ENCODE data around the gene SHMT1.
"Not testable (repeated sequence)": the region's sequence is repeated elsewhere in the genome, so short reads cannot be mapped to it uniquely, and the experiment has no call there.

The SHMT1 gene

DNA sequence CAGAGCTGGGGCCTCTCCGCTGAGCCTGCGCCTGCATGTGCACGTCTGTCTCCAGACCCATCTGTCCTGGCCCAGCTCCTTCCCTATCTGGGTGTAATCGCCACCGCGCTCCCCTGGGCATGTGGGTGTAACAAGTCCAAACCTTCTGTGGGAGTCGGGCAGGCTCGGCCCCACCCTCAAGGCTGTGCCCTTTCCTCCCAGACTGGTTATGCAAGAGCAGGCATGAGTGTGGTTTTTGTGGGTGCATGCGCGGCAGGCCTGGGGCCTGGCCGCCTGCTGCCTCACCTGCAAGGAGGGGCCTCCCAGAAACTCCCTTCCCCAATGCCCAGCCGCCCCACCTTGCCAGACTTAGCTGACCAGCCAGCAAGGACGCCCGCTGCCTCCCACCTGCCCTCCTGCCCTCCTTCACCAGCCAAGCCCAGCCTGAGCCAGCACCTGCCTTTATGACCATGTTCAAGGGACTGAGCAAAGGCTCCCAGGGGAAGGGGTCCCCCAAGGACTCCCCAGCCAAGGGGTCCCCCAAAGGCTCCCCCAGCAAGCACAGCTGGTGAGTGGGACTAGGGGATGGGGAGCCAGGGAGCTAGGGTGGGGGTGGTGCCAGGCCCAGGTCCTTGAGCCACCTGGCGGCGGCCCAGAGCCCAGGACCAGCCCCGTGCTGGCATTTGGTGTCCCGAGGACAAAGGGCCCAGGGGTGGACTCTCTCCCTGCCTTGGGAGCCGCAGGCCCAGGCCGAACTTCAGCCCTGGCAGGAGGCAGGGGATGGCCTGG, 14.3 kb upstream of the SHMT1 start, which contains the start of gene EVPLL:
Gene EVPLL, plus strand, starts transcription at position 342 of the 768 bp plus-strand sequence. CDS start 3,160 bp downstream, outside the sequence.
- no peak for DNase-seq

DNA sequence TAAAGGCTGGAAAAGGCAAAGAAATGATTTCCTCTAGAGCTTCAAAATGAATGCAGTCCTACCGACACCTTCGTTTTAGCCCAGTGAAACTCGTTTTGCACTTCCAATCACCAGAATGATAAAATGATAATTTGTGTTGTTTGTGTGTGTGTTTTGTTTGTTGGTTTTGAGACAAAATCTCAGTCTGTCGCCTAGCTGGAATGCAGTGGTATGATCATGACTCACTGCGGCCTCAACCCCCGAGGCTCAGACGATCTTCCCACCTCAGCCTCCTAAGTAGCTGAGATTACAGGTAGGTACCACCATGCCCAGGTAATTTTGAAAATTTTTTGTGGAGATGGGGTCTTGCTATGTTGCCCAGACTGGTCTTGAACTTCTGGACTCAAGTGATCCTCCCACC, 10.9 kb upstream of the SHMT1 start:
- no peak for DNase-seq

DNA sequence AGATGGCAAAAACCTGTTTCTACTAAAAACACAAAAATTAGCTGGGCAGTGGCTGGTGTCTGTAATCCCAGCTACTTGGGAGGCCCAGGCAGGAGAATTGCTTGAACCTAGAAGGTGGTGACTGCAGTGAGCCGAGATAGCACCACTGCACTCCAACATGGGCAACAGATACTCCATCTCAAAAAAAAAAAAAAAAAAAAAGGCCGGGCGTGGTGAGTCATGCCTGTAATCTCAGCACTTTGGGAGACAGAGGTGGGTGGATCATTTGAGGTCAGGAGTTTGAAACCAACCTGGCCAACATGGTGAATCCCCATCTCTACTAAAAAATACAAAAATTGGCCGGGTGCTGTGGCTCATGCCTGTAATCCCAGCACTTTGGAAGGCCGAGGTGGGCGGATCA, 9.8 kb upstream of the SHMT1 start:
- DNase-seq = not testable (repeated sequence)

DNA sequence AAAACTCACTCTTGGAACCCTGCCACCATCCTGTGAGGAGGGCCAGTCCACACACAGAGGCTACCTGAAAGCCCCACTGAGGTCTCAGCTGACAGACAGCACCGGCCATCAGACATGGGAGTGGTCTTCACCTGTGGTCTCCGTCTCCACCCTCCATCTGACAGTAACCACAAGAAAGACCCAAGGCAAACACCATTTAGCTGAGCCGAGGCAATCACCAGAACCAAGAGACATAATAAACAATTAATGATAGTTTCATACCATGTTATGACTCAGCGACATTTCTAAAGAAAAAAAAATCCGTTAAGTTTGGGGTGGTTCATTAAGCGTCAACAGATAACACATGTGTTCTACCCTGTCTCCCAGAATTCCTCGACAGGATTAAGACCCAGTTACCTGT, 8.1 kb upstream of the SHMT1 start:
- no peak for DNase-seq

DNA sequence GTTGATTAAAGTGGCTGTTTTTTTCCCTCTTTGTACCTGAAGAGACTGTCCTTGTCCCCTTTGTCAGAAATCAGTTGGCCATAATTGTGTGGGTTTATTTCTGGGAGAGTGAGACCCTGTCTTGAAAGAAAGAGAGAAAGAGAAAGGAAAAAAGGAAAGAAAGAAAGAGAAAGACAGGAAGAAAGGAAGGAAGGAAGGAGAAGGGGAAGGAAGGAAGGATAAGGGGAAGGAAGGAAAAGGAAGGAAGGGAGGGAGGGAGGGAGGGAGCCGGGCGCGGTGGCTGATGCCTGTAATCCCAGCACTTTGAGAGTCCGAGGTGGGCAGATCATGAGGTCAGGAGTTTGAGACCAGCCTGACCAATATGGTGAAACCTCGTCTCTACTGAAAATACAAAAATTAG, 7.4 kb upstream of the SHMT1 start:
- no peak for DNase-seq

DNA sequence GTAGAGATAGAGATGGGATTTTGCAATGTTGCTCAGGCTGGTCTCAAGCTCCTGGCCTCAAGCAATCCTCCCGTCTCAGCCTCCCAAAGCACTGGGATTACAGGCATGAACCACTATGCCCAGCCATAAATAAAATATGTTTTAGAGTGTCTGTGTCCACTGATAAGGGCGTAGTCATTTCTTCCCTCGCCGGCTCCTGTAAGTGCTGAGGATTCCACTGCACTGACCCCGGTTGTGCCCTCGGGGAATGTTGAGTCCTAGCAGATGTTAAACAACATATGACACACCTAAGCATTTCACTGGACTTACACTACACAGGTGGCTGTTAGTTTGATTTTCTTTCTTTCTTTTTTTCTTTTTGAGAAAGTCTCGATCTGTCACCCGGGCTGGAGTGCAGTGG, 5.6 kb upstream of the SHMT1 start:
- no peak for DNase-seq

DNA sequence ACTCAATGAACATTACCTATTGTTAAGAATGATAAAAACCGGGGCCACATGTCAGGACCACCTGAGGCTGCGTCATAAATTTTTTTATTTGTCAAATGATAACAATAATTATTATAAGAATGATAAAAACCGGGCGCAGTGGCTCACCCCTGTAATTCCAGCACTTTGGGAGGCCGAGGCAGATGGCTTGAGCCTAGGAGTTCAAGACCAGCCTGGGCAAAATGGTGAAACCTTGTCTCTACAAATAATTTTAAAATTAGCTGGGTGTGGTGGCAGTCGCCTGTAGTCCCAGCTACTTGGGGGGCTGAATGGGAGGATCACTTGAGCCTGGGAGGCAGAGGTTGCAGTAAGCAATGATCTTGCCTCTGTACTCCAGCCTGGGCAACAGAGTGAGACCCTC, 816 bp upstream of the SHMT1 start:
- no peak for DNase-seq

DNA sequence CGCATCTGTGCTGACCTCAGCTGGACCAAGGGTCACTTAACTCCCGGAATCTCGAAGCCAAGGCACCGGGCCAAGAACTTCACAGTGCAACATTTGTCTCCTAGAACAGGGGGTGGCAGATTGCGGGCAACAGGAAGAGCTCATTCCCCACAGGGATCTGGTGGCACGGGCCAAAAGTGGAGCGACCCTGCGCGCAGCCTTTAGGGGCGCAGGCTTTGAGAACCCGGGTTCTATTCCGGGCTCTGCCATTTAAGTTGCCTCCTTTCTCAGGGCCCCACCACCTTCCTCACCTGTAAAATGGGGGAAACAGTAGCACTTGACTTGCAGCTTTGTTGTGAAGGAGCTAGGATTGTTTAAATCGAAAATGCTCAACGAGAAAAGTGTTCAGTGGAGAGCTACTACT, 651 bp downstream of the SHMT1 start:
- peak; percentile 5 for DNase-seq

DNA sequence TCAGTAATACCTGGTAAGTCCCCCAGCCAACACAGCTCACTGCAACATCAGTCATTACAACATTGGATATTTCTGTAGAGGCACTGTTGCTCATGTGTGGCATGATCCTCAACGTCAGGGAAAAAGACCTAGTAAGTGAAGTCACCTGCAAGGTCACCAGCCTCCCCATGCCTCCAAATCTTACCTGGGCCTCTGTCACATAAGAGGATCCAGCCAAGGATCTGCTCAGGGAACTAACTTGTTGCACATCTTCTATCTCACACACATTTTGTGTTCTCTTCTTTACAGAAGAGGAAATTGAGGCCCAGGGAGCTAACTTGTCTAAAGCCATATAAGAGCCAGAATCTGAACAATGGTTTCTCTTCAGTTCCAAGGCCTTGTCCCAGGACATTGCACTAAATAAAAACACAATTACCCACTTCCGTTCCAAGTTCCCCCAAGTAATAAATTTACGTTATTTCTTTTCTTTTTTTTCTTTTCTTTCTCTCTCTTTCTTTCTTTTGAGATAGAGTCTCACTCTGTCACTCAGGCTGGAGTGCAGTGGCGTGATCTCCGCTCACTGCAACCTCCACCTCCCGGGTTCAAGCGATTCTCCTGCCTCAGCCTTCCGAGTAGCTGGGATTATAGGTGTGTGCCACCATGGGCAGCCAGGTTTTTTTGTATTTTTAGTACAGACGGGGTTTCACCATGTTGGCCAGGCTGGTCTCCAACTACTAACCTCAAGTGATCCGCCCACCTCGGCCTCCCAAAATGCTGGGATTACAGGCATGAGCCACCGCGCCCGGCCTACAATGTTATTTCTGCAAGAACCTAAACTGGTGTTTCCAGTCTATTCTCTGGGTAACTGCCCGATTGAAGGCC, 1.3 kb downstream of the SHMT1 start:
- DNase-seq = no peak

DNA sequence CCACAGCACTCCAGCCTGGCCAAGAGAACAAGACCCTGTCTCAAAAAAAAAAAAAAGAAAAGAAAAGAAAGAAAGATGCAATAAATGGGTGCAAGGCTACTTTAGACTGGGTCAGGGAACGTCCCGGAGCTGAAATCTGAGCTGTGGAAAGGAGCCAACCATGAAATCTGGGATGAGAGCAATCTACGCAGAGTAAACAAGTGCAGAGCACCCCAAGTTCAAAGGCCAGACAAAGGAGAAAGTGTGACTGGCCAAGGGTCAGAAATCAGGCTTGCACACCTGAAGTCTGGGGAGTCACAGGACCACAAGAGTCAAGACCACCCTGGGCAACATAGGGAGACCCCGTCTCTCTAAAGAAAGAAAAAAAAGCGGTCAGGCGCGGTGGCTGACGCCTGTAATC, 2.8 kb downstream of the SHMT1 start:
- DNase-seq = no peak

DNA sequence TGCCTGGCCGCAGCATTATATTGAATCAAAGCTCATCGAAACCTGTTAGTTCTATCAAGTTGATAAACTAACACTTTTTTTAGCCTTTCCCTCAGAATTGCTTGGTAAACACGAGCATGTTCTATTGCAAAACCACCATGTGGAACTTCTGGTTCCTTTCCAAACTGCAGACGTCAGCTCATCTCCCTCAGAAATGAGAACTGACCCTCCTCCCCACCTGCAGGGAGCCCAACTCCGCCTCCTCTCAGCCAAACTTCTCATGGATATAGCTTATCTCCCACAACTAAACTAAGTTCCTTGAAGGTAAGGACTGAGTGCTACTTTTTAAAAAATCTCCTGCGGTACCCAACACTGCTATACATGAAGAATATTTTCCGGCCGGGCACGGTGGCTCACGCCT, 6.7 kb downstream of the SHMT1 start:
- no peak for DNase-seq

DNA sequence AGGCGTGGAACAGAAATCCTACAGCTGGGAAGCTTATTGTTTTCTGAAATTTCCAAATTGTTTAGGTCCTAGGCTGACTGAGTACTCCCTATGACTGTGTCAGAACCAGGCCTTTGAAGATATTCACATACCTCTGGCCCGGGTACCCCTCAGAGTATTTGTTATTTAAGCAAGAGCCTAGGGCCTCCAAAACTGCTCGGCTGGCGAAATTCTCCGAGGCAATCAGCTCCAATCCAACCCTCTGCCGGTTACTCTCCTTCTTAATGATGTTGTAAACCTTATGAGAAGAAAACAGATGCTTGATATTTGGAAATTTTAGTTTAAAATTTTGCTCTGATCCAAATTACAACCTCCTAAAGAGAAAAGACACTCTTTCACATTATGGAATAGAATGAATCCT, 9.8 kb downstream of the SHMT1 start:
- no peak for DNase-seq

DNA sequence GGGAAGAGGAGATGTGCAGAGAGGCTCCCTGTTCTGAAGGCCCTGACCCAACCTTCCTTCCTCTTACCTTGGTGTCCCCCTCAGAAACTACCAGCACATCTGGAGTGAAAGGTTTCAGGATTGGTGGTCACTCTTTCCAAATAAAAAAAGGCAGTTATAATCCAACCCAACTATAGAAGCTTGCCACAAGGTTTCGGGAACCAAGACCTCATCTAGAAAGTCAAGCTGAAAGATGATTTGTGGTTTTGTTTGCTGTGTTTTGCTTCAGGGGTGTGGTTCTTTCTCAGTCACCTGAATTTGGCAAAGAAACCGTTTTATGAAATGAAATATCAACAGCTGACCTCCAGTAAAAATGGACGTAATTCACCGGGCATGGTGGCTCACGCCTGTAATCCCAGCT, 19.3 kb downstream of the SHMT1 start:
- no peak for DNase-seq

DNA sequence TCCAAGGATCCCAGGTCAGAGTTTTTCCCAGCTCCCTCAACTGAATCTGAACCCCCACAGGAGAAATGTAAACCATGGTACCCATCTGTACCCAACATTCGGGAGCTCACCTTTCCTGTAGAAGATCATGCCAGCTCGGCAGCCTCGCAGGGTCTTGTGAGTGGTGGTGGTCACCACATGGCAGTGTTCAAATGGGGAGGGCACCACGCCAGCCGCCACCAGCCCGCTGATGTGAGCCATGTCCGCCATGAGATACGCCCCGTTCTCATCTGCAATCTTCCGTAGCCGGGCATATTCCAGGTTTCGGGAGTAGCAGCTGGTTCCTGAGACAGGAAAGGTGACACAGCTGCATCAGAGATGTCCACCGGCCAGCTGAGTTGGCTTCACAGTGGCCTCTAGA, 23.4 kb downstream of the SHMT1 start:
- DNase-seq = no peak

DNA sequence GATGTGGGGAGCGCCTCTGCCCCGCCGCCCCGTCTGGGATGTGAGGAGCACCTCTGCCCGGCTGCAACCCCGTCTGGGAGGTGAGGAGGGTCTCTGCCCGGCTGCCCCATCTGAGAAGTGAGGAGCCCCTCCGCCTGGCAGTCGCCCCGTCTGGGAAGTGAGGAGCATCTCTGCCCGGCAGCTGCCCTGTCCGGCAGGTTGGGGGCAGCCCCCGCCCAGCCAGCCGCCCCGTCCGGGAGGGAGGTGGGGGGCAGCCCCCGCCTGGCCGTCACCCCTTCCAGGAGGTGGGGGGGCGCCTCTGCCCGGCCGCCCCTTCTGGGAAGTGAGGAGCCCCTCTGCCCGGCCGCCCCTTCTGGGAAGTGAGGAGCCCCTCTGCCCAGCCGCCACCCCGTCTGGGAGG, 25.2 kb downstream of the SHMT1 start:
- not testable (repeated sequence) for DNase-seq

DNA sequence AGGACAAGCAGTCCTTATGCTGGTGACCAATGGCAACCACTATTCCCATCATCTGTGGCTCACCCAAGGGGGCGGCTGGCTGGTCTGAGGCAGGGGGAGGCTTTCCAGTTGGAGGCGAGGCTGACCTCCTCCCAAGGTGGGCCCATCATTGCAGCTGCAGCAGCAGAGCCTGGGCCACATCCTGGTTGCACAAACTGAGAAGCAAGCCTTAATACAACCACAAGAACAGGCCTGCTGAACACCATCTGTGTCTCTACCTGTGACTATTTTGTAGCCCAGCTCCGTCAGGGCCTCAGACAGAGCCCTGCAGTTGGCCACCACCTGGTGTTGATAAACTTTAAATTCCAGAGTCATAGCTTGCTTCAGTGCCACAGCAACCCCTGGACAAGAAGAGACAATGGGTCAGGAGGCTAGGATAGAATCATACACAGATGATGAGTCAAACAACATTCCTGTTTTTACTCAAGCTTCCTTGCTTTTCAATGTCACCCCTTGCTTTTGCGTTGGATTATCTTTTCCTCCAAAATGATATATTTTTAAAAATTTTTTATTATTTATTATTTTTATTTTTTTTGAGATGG, 30.4 kb downstream of the SHMT1 start:
- DNase-seq = no peak

DNA sequence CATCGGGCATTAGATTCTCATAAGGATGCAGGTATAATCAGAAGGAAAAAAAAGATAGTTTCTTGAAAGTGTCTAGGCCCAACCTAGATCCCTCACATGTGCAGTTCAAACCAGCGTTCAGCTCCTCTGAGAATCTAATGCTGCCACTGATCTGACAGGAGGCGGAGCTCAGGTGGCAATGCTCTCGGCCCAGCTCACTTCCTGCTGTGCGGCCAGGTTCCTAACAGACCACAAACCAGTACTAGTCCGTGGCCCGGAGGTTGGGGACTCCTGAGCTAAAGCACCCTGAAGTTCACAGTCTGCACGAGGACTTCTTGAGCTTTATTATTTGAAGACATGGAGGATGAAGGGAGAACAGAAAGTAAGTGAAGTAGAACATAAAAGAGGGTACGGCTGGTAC, 31.5 kb downstream of the SHMT1 start:
- DNase-seq = no peak

DNA sequence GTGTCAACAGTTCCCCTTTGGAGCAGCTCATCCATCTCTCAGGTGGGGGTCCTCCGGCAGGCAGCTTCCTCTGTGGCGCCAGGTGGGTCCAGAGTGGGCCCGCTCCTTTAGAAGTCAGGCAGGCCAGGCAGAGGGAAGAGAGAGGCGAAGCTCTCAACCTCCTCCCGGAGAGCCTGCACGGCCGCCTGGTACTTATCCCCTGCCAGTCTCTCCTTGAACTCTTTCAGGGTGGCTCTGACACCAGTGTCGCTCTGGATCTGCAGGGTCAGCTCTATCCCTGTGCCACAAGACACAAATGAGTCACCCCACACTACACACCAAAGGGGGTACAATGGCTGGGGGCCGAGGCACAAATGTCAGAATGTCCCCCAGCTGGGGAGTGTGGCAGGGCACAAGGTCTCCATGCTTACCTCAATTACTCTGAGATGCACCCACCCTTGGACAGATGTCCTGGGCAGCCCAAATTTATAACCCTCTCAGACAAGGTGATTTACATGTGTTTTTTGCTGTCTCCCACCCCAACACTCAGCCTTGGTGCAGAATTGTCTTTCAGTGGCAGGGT, 34.6 kb downstream of the SHMT1 start:
- no peak for DNase-seq

DNA sequence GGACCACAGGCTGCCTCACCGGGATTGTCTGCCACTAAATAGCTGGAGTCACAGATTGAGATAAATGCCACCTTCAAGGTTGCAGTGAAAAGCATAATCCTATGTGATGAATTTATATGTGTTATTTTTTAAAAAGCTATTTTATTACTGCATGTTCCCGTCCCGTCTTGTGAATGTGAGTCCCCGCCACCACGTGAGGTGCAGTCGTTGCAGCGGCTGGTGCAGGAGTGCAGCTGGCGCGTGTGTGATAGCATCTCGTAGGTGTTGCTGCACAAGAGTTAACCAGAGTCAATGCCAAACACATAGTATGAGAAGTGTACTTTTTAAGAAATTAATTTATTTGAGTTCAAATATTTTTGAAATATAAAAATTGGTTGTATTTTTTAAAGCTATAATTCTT, 35.8 kb downstream of the SHMT1 start:
- DNase-seq = no peak

DNA sequence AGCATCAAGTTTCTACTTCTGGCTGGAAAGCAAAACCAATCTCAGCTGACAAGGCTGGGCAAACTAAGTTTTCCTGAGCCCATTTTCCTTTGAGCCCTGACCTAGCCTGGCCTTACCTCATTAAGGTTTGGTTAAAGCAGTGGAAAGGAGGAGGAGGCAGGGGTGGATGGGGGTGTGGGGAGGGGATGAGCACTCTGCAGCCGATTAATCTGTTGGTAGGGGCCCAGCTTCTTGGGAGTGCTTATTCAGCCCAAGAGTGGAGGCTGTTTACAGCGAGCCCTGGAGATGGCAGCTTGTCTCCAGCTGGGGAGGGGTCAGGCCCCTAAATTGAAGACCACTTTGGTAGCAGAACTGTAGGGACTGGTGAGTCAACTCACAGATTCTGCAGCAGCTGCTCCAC, 36.3 kb downstream of the SHMT1 start:
- DNase-seq = no peak

DNA sequence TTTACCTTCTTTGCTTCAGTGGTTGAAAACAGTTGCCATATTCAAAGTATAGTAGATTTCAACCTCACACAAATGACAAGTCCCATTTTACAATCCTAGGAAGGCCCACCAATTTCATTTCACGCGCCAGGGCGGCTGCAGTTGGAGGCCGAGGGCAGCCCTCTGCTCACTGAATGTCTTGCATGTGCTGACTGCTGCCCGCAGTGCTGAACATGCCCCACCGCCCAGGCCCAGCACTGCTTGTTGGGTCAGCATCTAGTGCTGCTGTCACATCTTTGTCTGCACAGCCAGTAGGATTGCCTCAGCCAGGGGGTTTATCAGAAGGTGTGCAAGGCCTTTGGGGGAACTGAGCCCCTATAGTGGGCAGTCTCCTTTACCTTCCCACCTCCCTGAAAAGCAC, 36.8 kb downstream of the SHMT1 start:
- DNase-seq = no peak

DNA sequence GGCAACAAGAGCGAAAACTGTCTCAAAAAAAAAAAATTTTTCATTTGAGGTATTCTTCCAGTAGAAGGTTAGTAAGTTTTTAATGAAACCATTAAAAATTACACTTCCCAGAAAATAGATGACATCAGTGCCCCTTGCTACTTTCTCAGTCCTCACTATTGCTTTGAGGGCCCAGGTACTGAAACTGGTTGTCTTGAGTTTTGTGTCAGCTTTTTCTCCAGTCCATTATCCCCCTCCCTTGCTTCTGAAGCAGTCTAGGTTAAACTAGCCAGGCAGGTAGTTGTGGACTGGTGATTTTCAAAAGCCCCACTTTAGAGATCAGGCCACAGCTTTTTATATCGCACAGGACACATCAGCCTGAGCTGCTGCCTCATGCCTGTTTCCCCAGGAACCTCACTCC, 37.3 kb downstream of the SHMT1 start:
- DNase-seq = no peak

Data from NCI-H1105 (cell line).